Measurements from ENCODE around the gene FAM169A. TPM values are rescaled to one million over a fixed set of nuclear protein-coding genes. Genes with fewer than 3 reads are reported as not detected.

The FAM169A gene
- total RNA-seq, 4 donors from 2014 or later, result 0.17 to 2.3 (median 0.33) TPM; not detected in 1

- no peak for TF ChIP-seq CTCF (IDR thresholded peaks at IDR 0.05; ENCODE audit: low read depth)
Measured at GRCh38 chr5:74833537-74834266, 32.5 kb downstream of the FAM169A start.

GRCh38 chr5:74829413-74829812 is 36.8 kb downstream of the FAM169A start:
- no peak for TF ChIP-seq CTCF (IDR thresholded peaks at IDR 0.05; ENCODE audit: low read depth)

- no peak for TF ChIP-seq CTCF (IDR thresholded peaks at IDR 0.05; ENCODE audit: low read depth)
Measured at GRCh38 chr5:74822288-74822687, 43.9 kb downstream of the FAM169A start.

- no peak for TF ChIP-seq CTCF (IDR thresholded peaks at IDR 0.05; ENCODE audit: low read depth)
Measured at GRCh38 chr5:74816875-74817274, 49.3 kb downstream of the FAM169A start.

GRCh38 chr5:74810915-74811314 is 55.3 kb downstream of the FAM169A start:
- TF ChIP-seq CTCF (IDR thresholded peaks at IDR 0.05; ENCODE audit: low read depth), result no peak

- TF ChIP-seq CTCF (IDR thresholded peaks at IDR 0.05; ENCODE audit: low read depth), result no peak
Measured at GRCh38 chr5:74801941-74802340, 64.2 kb downstream of the FAM169A start.

- TF ChIP-seq CTCF (IDR thresholded peaks at IDR 0.05; ENCODE audit: low read depth), result no peak
Measured at GRCh38 chr5:74801197-74801596, 65.0 kb downstream of the FAM169A start.

All from subcutaneous adipose tissue (tissue), 4 donors.